Measurements from ENCODE around the gene TMSB4X.
"Not testable (repeated sequence)": the region's sequence is repeated elsewhere in the genome, so short reads cannot be mapped to it uniquely, and the experiment has no call there.

TMSB4X gene

GRCh38 chrX:12997906-12998687, 23.2 kb downstream of the TMSB4X start:
- no peak for DNase-seq

GRCh38 chrX:12999422-12999821, 24.5 kb downstream of the TMSB4X start:
- DNase-seq = no peak

- DNase-seq = no peak
Observed at GRCh38 chrX:13000301-13000811, 25.4 kb downstream of the TMSB4X start.

GRCh38 chrX:13001097-13001496, 26.2 kb downstream of the TMSB4X start:
- DNase-seq = no peak

GRCh38 chrX:13001961-13002671, 27.2 kb downstream of the TMSB4X start:
- no peak for DNase-seq

GRCh38 chrX:13005661-13006473, 31.0 kb downstream of the TMSB4X start:
- DNase-seq = no peak

- no peak for DNase-seq
Observed at GRCh38 chrX:13007519-13008188, 32.7 kb downstream of the TMSB4X start.

GRCh38 chrX:13008189-13008533, 33.3 kb downstream of the TMSB4X start:
- no peak for DNase-seq

- DNase-seq = no peak
Observed at GRCh38 chrX:13008851-13009250, 33.9 kb downstream of the TMSB4X start.

- no peak for DNase-seq
Observed at GRCh38 chrX:13009273-13009672, 34.4 kb downstream of the TMSB4X start.

- no peak for DNase-seq
Observed at GRCh38 chrX:13009844-13010243, 34.9 kb downstream of the TMSB4X start.

- no peak for DNase-seq
Observed at GRCh38 chrX:13010546-13010945, 35.6 kb downstream of the TMSB4X start.

- DNase-seq = no peak
Observed at GRCh38 chrX:13013363-13014110, 38.6 kb downstream of the TMSB4X start.

- no peak for DNase-seq
Observed at GRCh38 chrX:13014111-13015096, 39.5 kb downstream of the TMSB4X start.

GRCh38 chrX:13015536-13016236, 40.8 kb downstream of the TMSB4X start:
- DNase-seq = no peak

- not testable (repeated sequence) for DNase-seq
Observed at GRCh38 chrX:13016731-13017130, 41.8 kb downstream of the TMSB4X start.

- DNase-seq = no peak
Observed at GRCh38 chrX:13022926-13023325, 48.0 kb downstream of the TMSB4X start.

- no peak for DNase-seq
Observed at GRCh38 chrX:13023567-13023966, 48.7 kb downstream of the TMSB4X start.

- DNase-seq = no peak
Observed at GRCh38 chrX:13023979-13024378, 49.1 kb downstream of the TMSB4X start.

GRCh38 chrX:13024986-13025385, 50.1 kb downstream of the TMSB4X start:
- DNase-seq = no peak
